ENCODE data around the gene INVS. TPM values are rescaled to one million over a fixed set of nuclear protein-coding genes. Genes with fewer than 3 reads are reported as not detected.

INVS gene
- total RNA-seq, 4 donors from 2014 or later = 19.2 to 24.1 (median 23.4) TPM

GRCh38 chr9:100287186-100287585, 188.1 kb downstream of the INVS start:
- Histone ChIP-seq H3K9me3 (peaks cover 0 to 16% (median 7%) of the 10 kb centered on the region in 4 donors), H3K27me3 (no peaks in the 10 kb centered on the region), H3K4me1 (no peaks in the 10 kb centered on the region), H3K36me3 (peaks cover 28 to 99% (median 63%) of the 10 kb centered on the region in 4 donors), H3K27ac (replicated peaks in 1 of 4) (no peak overlapping the region), H3K4me3 (no peak overlapping the region)
- no peak for DNase-seq (ENCODE audit: extremely low spot score)
- TF ChIP-seq POLR2A (IDR thresholded peaks at IDR 0.05; ENCODE audit: low read depth) = no peak
- no peak for TF ChIP-seq CTCF (IDR thresholded peaks at IDR 0.05)
- no peak for TF ChIP-seq POLR2AphosphoS5 (IDR thresholded peaks at IDR 0.05)
- TF ChIP-seq EP300 (IDR thresholded peaks at IDR 0.05) = no peak
- WGBS = 97% methylated on average over 5 of the region's 5 CpGs
- intact Hi-C loops (cut with DNase I) = no loop called here

- Histone ChIP-seq H3K27ac (replicated peaks in 1 of 4) (no peak overlapping the region), H3K4me3 (no peak overlapping the region), H3K27me3 (no peaks in the 10 kb centered on the region), H3K9me3 (peaks cover 0 to 5% (median under 1%) of the 10 kb centered on the region in 4 donors), H3K4me1 (peaks cover 0 to 5% (median 0%) of the 10 kb centered on the region in 4 donors), H3K36me3 (peaks cover 20 to 100% (median 72%) of the 10 kb centered on the region in 4 donors)
- no peak for DNase-seq (ENCODE audit: extremely low spot score)
- intact Hi-C loops (cut with DNase I) = no loop called here
- TF ChIP-seq POLR2A (IDR thresholded peaks at IDR 0.05; ENCODE audit: low read depth) (no peak), POLR2AphosphoS5 (IDR thresholded peaks at IDR 0.05) (no peak), EP300 (IDR thresholded peaks at IDR 0.05) (no peak), CTCF (IDR thresholded peaks at IDR 0.05) (no peak)
- WGBS = 100% methylated on average over 4 of the region's 4 CpGs
Observed at GRCh38 chr9:100290714-100291113, 191.7 kb downstream of the INVS start.

- peaks cover 0 to 5% (median 0%) of the 10 kb centered on the region in 4 donors for H3K4me1 ChIP-seq
- TF ChIP-seq POLR2AphosphoS5 (IDR thresholded peaks at IDR 0.05) (no peak), POLR2A (IDR thresholded peaks at IDR 0.05; ENCODE audit: low read depth) (no peak), CTCF (IDR thresholded peaks at IDR 0.05) (no peak), EP300 (IDR thresholded peaks at IDR 0.05) (no peak)
- peaks cover 0 to 5% (median 0%) of the 10 kb centered on the region in 4 donors for H3K9me3 ChIP-seq
- no peak overlapping the region for H3K4me3 ChIP-seq
- H3K36me3 ChIP-seq = peaks cover 12 to 100% (median 74%) of the 10 kb centered on the region in 4 donors
- intact Hi-C loops (cut with DNase I) = no loop called here
- no peak for DNase-seq (ENCODE audit: extremely low spot score)
- WGBS = 99% methylated on average over 13 of the region's 13 CpGs
- no peak overlapping the region for H3K27ac ChIP-seq (replicated peaks in 1 of 4)
- no peaks in the 10 kb centered on the region for H3K27me3 ChIP-seq
Observed at GRCh38 chr9:100292414-100292813, 193.4 kb downstream of the INVS start.

DNA sequence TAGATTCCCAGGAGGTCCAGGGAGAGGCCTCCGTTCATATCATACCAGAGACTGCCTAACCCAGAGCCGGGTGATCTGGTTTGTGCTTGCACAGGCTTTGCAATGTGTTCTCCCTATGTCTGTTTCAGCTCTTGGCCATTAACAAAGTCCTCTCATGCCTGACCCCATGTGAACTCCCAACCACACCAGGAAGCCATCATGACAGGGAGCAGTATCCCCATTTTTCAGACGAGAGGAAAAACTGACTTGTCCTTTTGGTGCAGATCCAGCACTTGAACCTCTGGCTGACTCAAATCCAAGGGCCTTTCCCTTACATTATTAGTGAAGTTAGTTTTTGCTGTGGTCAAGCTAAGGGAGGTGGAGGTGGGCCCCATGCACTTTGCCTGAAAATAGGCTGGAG, 195.3 kb downstream of the INVS start:
- H3K9me3 ChIP-seq = no peaks in the 10 kb centered on the region

More for the DNA sequence above, 195.3 kb downstream of the INVS start:
- no peak overlapping the region for H3K4me3 ChIP-seq
- H3K36me3 ChIP-seq = peaks cover 8 to 98% (median 79%) of the 10 kb centered on the region in 4 donors
- TF ChIP-seq CTCF (IDR thresholded peaks at IDR 0.05) (no peak), POLR2A (IDR thresholded peaks at IDR 0.05; ENCODE audit: low read depth) (no peak), POLR2AphosphoS5 (IDR thresholded peaks at IDR 0.05) (no peak), EP300 (IDR thresholded peaks at IDR 0.05) (no peak)
- no peak overlapping the region for H3K27ac ChIP-seq (replicated peaks in 1 of 4)
- 83% methylated on average over 3 of the region's 3 CpGs for WGBS
- intact Hi-C loops (cut with DNase I) = no loop called here
- peaks cover 0 to 12% (median 9%) of the 10 kb centered on the region in 4 donors for H3K4me1 ChIP-seq
- no peaks in the 10 kb centered on the region for H3K27me3 ChIP-seq
- no peak for DNase-seq (ENCODE audit: extremely low spot score)
